GM19372 (cell line): ENCODE measurements around the gene VEGFD.

Experiments
- ATAC-seq: cut with Tn5 transposase; IDR thresholded peaks from one replicate; pipeline ENCODE4 v1.9.1; 2021; ENCODE audit warnings: mild to moderate bottlenecking, low read depth, moderate library complexity; ENCODE audit not compliant: unreplicated experiment

The VEGFD gene, protein sequence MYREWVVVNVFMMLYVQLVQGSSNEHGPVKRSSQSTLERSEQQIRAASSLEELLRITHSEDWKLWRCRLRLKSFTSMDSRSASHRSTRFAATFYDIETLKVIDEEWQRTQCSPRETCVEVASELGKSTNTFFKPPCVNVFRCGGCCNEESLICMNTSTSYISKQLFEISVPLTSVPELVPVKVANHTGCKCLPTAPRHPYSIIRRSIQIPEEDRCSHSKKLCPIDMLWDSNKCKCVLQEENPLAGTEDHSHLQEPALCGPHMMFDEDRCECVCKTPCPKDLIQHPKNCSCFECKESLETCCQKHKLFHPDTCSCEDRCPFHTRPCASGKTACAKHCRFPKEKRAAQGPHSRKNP

DNA sequence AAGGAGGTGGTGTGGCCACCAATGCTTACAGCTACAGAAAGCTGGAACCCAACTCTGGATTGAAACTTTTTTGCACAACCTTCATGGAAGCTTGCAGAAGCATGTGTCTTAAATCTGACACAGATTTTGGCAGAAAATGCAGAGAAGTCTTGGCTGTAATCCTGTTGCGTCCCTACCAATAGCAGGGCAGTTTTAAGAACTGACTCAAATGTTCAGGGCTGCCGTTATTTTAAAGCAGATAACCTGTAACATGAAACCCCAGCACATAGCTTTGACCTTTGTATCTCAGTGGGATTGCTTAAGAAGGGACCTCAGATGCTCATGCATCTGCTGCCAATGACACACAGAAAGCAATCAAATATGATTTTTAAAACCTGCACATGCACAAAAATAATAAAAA, at the start of gene VEGFD:
TSS of gene VEGFD (minus strand) at position 110 of the 400 bp plus-strand sequence. CDS start 467 bp downstream, outside the sequence.
- no peak for ATAC-seq

DNA sequence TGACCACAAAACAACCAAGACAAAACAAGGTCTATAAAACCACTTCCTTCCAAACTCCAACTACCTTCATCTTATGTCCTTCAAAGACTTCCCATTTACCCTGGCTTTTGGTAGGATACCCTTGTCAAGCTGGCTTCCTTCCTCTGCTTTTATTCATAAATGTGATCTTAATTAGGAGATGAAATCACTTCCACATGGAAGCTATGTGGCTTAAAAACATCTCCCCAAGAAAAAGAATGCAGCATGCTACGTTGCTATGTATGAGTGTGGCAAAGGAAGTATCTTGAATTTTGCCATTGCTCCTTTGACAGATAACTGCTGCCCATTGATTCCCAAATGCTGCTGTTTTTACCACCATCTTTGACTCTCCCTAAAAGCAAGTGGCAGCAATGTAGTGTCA, 46.4 kb upstream of the VEGFD start:
- no peak for ATAC-seq

DNA sequence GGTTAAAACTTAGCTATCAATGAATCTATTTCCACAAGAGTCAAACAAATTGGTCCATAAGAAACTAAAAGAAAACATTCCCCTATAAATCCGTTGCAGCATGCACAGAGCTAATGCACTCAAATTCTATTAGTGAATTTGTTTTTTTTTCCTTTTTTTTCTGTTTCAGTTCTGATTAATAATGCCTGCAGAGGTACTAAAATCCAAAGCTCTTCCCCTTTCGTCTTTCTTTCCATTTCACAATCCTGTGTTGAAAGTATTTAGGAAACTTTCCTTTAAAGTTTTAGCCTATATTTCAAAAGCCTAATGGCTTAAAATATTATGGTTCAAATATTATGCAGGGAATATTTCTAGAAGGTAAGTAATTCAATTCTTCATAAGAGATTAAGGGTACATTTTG, 45.9 kb upstream of the VEGFD start:
- ATAC-seq, result no peak

DNA sequence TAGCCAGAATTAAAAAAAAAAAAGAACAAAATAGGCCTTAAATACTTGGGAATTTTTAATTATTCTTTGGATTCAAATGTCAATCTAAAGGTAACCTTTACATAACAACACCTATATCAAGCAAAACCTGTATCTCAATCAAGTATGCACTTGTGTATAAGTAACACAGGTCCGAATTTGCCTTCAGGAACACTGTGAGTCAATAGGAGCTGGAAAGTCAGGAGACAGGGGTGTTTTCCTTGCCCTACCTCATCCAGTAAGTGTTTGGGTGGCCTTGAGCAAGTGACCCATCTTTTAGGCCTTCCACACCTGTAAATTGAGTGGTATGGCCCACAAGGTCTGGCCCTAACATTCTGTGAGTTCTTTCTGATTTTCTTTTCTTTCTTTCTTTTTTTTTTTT, 40.8 kb upstream of the VEGFD start:
- ATAC-seq, result no peak

DNA sequence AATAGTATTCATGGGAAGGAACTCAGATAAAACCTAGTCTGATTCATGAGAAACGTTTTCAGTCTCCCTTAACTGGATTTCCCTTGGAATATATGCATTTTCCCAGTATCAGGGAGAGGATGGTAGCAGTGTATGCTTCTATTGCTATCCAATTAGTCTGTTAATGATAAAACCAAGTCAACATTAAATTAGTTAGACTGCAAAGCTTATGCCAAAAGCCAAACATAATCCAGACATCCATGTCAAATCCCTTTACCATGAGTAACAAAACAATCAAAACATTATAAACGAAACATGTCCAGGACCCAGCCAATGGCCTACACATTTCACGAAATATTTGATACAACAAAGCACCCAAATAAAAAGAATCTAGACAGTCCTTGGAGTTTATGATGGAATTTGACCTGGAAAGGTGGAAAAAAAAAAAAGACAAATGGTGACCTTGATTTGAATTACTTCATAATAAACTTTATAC, 34.5 kb upstream of the VEGFD start:
- no peak for ATAC-seq

DNA sequence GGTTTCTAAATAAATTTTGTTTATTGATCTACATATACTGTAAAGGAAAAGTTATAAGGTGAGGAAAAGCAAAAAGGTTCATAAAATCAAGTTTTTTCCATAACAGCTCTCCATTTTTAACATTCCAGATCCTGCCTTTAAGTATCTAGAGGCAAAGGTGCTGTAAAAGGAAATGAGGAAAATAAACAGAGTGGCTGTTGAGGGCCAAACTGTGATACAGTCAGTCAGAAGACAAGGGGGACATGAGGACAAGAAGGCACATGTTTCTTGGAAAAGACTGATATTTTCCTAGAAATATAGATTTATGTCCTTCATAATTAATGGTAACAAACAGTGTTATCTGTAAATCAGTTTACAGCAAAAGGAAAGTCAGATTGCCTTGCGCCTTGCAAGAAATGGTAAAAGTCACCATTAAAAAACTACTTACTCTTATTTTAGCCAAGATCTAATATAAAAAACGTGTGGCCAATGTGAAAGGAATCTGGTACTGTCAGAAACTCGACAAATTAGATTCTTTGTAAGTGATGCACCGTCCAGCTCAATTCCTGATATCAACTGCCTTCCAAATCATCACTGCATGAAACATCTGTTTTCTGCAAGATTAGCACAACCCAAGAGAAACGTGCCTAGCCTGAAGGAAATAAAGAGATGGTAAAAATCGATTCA, 34.0 kb upstream of the VEGFD start:
- ATAC-seq, result no peak

DNA sequence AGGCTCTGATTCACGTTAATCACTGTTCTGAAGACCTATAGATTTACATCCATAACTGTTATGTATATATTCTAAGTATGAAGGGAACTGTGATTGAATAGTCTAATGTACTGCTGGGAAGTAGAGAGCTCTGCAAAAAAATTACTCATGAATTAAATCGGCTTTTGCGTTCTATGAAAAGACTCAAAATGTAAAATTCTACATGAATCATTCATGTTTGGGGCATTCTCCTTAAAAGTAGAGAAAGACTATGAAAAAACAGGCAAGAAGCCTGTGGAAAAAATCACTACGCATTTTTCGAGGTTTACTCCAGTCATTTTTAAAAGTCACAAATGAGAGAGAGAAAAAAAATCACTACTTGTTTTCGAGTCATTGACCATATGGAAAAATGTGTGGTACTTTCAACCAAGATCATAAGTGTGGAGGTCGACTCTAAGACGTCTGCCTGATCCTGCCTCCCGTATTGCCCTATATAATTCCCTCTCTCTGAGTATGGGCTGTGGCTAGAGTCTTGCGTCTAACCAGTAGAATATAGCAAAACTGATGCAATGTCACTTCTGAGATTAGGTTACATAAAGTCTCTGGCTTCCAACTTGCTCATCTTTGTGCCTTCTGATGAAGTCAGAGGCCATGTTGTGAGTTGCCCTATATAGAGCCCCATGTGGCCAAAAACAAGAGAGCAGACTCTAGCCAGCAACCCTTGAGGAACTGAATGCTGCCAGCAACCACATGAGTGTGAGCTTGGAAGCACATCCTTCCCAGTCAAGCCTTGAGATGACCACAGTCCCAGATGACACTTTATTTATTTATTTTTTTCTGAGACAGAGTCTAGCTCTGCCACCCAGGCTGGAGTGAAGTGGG, 32.1 kb upstream of the VEGFD start:
- ATAC-seq, result no peak

DNA sequence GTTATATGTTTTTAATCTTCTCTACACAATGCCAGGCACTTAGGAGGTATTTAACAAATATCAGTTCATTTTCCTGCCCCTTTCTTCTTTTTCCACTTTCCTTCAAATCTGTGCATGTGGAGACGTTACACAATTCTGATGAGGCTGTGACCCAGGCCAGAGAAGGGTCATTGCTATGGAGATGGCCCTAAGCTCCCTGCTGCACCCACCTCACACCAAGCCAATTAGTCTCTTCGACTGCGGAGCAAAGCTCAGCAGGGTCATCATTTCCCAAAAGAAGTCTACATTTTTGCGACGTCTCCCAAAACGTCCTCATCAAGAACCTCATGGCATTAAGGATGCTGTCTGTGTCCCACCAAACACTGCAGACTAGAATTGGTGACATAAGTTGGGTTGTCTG, 28.9 kb upstream of the VEGFD start:
- ATAC-seq, result no peak

DNA sequence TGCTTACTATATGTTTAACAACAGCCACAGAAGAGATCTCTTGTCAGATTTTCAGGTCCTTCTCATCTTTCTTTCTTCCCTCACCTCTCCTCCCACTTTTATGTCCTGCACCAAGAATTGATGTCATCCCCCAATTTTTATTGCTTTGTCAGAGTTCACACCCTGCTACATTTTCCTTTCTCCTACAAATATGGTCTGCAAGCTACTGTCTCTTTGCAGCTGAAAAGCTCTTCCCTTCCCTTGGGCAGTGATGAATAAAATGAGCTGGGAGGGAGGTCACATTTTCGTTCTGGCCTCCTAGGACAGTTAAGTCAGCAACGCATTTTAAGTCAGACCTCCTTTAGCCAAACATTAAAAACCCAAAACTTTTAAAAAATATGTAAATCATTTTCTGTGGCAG, 26.7 kb upstream of the VEGFD start:
- ATAC-seq, result no peak

DNA sequence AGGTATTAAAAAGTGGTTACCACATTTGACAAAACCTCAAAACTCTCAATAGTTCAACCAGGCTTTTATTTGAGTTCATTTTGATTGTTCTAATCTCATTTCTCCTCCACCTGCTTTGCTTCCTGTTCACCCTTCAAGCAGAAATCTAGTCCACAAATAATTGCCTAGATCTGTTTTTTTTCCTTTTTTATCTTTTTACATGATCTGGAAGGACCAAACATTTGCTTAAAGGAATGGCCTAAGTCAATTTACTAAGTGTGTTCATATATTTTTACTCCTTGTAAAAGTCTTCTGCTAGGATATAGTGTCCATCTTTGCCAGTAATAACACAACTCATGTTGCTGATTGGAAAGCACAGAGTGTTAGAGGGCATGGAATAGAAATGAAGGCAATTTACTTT, 26.2 kb upstream of the VEGFD start:
- ATAC-seq, result no peak

DNA sequence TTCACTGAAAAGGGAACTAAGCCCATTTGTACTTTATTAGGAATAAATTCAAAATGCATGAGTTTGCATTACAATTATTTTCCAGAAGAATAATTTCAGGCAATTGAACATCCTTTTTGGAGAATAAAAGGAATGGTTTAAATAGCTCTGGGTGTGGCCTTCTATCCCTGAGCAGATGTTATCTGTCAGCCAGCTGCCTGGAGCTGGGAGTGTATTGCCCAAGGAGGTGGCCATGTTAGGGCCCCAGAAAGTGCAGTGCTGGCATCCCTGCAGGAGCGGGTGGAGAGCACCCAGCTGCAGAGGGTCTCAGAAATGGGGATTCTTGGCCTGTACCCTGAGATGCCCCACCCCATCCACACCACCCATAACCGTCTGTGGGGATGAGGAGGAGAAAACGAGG, 21.6 kb upstream of the VEGFD start:
- no peak for ATAC-seq

DNA sequence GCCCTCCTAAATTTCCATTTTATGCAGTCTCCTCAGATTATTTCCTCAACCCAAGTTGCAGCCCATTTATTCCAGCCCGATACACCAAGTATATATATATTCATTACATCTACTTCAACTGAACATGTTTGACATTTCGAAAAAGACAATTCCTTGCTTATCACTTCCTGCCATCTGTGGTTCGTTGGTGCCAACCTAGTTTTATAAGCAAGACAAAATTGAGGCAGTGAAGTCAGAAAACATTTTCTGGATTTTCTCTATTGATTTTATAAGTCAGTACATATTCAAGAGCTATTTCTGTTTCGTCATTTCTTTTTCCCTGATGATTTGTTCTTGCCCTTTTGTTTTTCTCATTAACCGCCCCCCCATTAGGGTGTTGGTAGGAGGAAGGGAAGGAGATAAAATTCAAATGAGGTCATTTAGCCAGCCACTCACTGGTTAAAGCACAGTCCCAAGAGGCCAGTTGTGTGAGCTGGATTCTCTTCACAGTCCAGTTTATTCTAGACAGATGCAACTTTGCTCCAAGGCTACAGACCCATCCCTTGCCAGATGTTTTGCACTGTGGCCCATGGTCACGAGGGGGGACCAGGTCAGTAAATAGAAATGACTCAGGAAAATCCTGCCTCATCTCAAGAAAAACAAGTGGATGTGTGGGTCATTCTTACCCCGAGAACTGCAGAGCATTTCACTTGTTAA, 20.3 kb upstream of the VEGFD start:
- ATAC-seq, result no peak

DNA sequence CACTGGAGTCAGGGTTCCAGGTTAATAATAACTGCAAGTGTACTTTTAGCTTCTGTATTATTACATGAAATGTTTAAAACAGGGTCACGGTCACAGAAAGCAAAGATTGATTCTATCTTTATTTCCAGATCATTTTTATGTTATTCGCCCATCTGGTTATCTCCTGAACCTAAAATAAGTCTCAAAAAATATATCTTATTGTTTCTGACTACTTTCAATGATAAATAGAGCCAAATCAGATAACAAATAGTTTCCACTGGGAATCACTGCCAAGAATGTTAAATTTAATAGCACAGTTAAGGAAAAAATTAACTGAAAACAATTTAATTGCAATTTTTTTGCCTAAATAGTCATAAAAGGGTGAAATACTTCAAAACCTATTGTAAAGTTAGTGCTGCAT, 17.2 kb upstream of the VEGFD start:
- no peak for ATAC-seq

DNA sequence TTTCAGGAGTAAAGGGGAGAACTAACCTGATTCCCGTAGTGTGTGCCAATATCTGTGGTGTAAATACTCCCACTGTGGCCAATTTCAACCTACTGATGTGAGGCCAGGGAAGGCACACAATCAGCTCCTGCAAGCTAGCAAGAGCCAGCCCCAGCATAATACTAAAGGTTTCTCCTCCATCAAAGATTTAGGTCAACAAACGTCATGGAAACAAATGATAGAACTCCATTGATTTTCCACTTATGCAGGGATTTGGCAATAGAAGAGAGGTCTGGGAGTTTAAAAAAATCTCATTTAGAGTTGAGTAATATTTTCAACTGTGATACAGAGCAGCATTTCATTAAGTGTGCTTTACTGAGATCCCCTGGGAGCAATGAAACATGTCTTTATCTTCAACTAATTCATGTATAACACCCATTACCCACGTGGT, 15.8 kb upstream of the VEGFD start:
- ATAC-seq, result no peak

DNA sequence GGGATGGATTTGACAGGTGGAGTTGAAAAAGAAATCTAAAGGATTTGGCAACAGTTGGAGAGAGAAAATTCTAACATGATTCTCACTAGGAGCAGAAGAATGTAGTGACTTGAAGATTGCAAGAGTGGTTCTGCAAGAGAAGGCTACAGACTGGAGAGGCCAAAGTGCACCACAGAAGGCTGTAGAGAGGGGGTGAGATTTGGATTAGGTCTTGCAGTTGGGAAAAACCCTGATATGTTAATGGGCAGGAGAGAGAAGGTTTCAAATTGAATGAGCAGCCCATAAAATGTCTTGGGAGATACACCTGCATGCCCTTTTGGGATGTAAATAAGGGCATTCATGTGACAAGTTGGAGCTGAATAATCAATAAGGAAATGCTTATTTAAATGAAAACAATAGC, 14.7 kb upstream of the VEGFD start:
- no peak for ATAC-seq

DNA sequence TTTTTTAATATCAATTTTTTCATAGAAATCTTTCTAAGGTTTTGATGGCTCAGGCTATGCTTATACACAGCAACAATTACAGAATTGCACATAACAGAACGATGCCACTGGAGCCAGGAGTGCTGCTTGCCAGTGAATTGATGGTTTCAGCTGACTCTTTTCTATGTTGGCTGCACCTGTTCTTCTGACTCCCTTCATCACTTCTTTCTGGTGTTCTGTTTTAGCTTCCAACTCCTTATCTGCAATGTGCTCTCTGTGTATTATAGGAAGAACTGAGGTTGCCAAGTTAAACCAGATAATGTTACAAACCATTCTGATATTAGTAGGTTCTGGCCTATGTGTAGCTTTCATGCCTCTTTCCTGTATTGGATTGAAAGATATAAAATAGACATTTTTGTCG, 11.6 kb upstream of the VEGFD start:
- no peak for ATAC-seq

DNA sequence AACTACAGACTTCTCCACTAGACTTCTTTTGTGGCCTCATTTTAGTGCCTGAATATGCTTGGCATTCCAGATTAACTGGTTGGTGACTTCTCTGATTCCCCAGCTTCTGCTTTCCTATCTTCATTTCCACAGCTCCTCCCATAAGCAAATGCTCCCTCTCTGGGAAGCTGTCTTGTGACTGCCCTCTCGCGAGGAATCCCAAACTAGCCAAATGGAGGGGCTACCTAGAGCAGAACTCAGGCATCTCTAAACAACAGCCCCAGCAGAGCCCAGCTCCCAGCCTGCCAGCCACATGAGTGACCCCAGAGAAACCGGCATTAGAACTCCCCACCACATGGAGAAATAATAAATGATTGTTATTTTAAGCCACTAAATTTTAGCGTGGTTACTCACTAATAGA, 7.6 kb upstream of the VEGFD start:
- no peak for ATAC-seq

DNA sequence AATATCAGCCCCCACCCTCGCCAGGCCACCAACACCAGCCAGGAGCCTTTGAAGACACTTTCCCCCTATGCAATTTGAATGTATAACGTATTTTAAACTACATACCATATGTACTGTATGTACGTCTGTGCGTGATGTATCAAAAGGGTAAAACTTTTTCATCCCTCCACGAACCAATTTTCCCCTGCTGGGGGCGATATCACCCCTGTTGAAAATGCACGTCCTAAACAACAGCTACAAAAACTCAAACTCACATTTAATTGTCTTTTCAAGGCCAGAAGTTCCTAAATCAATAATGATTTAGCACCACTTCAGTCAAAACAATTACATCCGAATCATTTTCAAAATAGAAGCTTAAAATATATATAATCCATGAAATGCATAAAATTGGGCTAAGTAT, 1.4 kb downstream of the VEGFD start:
- no peak for ATAC-seq

DNA sequence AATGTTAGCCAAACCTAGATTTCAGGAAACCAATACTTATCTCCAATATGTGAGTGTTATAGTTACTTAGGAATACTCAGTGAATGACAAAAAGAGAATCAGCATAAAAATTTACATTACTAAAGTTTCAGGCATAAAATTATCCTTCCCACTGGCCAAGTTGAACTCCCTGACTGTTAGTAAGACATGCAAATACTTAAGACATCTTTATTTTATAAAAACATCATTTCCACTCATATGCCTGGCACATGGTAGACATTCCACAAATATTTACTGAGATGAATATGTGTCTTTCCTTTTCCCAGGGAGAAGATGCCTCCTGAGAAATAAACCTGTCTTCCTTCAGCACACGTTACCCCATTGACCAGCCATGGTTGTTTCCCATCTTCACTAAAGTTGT, 7.3 kb downstream of the VEGFD start:
- no peak for ATAC-seq

DNA sequence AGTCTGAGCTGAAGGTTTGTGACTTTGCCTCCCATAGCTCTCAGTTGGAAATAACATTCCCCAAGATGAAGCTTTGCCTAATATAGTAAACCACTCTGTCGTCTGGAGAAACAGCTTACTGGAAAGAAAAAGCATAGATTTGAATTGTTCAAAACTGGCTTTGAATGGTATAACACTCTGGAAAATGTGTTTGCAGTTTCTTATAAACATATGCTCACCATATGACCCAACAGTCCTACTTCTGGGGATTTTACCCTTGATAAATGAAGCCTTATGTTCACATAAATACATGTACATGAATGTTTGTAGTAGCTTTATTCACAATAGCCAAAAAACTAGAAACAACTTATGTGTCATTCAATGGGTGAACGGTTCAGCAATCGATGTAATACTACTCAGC, 10.2 kb downstream of the VEGFD start:
- ATAC-seq, result no peak
